Measurements from ENCODE around the gene IGSF22. TPM values are rescaled to one million over a fixed set of nuclear protein-coding genes. Genes with fewer than 3 reads are reported as not detected.
A peak's percentile ranks its signal among the peaks of the same experiment; 100 is the strongest.

IGSF22 gene
- total and polyA plus RNA-seq, 2 of the 8 experiments (the other 6 are each of a cell fraction or from before 2014, with no cell fraction given), result 0.14 TPM; not detected in 1

GRCh38 chr11:18772211-18772610, 46.2 kb upstream of the IGSF22 start:
- FAIRE-seq (no peak), DNase-seq (ENCODE audit: low read depth in 1 of 2, low spot score in 2 of 2) (no peak)
- no peak overlapping the region for H3K9ac ChIP-seq (replicated peaks in 1 of 4; ENCODE audit: extremely low read depth in 1 of 4, low read depth in 3 of 4, low read length in 3 of 4)
- no peak overlapping the region for H2BK120ac ChIP-seq (replicated peaks; ENCODE audit: low read depth, low read length)
- no peaks in the 10 kb centered on the region for H4K20me1 ChIP-seq (replicated peaks in 1 of 2; ENCODE audit: control insufficient read depth in 1 of 2, insufficient read depth in 2 of 2, low read length in 2 of 2)
- 91% methylated on average over 5 of the region's 5 CpGs; no CpG with 5 or more reads in 1 of the 2 experiments for WGBS, 2 experiments (ENCODE audit: extremely low coverage in 1 of 2, insufficient coverage in 1 of 2, insufficient read length in 1 of 2, insufficient replicate concordance in 2 of 2, low coverage in 1 of 2, low lambda C conversion rate in 2 of 2, missing lambda C conversion rate in 1 of 2)
- 0 out of 2 replicates have a peak overlapping the region, but pooled peaks have one; percentile 21 for H3K18ac ChIP-seq (ENCODE audit: extremely low read depth, low read length)
- TF ChIP-seq CTBP2 (IDR thresholded peaks at IDR 0.05; ENCODE audit: borderline replicate concordance, insufficient read depth, insufficient read length, low read length) (no peak), CREB1 (IDR thresholded peaks at IDR 0.05) (no peak), FOSL1 (IDR thresholded peaks at IDR 0.05; ENCODE audit: insufficient read depth, low read depth, low read length) (no peak), ATF3 (IDR thresholded peaks at IDR 0.05; ENCODE audit: insufficient read depth, low read depth, low read length) (no peak), KDM5A (IDR thresholded peaks at IDR 0.05; ENCODE audit: low read length) (no peak), RXRA (IDR thresholded peaks at IDR 0.05; ENCODE audit: insufficient read depth, low read depth, low read length) (no peak), SP1 (IDR thresholded peaks at IDR 0.05; ENCODE audit: low read depth, low read length) (no peak)
- no peak overlapping the region for H4K91ac ChIP-seq (replicated peaks; ENCODE audit: insufficient read length, low read length)
- peak overlapping the region; percentile 45; the same call in 1 of the 2 replicates for H2BK5ac ChIP-seq (ENCODE audit: low read depth, low read length)
- no peak overlapping the region for H4K8ac ChIP-seq (ENCODE audit: extremely low read depth, insufficient read depth, low read length)
- peak overlapping the region; percentile 60; the same call in 1 of the 2 replicates for H2BK12ac ChIP-seq (ENCODE audit: low read depth, low read length)
- no peaks in the 10 kb centered on the region for H3K36me3 ChIP-seq (ENCODE audit: control insufficient read depth in 2 of 4, insufficient read depth in 4 of 4, low read length in 3 of 4)
- no peak overlapping the region for H3K27ac ChIP-seq (ENCODE audit: low read depth, low read length)
- H3K27me3 ChIP-seq (replicated peaks in 1 of 4; ENCODE audit: control insufficient read depth in 3 of 4, extremely low read depth in 1 of 4, insufficient read depth in 3 of 4, low read length in 3 of 4), result 0 out of 7 replicates have a peak, but pooled peaks cover 0 to 3% (median 0%) of the 10 kb centered on the region in 4 experiments
- H4K5ac ChIP-seq (ENCODE audit: insufficient read length, low read depth, low read length), result no peak overlapping the region
- H3K23me2 ChIP-seq (ENCODE audit: low read depth, low read length), result no peaks in the 10 kb centered on the region
- H2AK5ac ChIP-seq (ENCODE audit: low read depth, low read length), result peak overlapping the region; percentile 32; the same call in 1 of the 2 replicates
- no peak overlapping the region for H2AFZ ChIP-seq (ENCODE audit: low read length)
- no peak overlapping the region for H3K4me2 ChIP-seq (ENCODE audit: insufficient read depth in 1 of 2, low read depth in 2 of 2, low read length in 2 of 2)
- peaks cover 0 to 20% (median 8%) of the 10 kb centered on the region in 4 experiments; a peak in 5 of 7 replicates for H3K4me1 ChIP-seq (replicated peaks in 1 of 4; ENCODE audit: control insufficient read depth in 3 of 4, insufficient read depth in 4 of 4, low read length in 3 of 4)
- no peak overlapping the region for H2BK20ac ChIP-seq (ENCODE audit: low read length)
- no peak overlapping the region for H3K23ac ChIP-seq (ENCODE audit: insufficient read length)
- H3K4ac ChIP-seq (replicated peaks; ENCODE audit: insufficient read length, low read depth, low read length), result no peak overlapping the region
- H3K4me3 ChIP-seq (ENCODE audit: extremely low read depth in 1 of 4, insufficient read depth in 2 of 4, low read depth in 3 of 4, low read length in 4 of 4), result no peak overlapping the region
- CTCF ChIA-PET (ENCODE audit: partially characterized antibody), result interaction anchor here (1.0 to 1.9 kb wide), 3 partner anchors 32 to 81 kb away, joined by 5 to 6 read pairs (median 5); no protein-coding TSS in a partner anchor
- H3K56ac ChIP-seq (replicated peaks; ENCODE audit: insufficient read length, low read depth, low read length), result no peak overlapping the region
- no peaks in the 10 kb centered on the region for H3K79me2 ChIP-seq (ENCODE audit: control insufficient read depth in 1 of 2, insufficient read depth in 2 of 2, low read length in 2 of 2)
- H3K79me1 ChIP-seq (ENCODE audit: low read depth, low read length), result no peaks in the 10 kb centered on the region
- H3K14ac ChIP-seq (ENCODE audit: insufficient read length), result no peak overlapping the region
- H2BK15ac ChIP-seq (ENCODE audit: low read length), result no peak overlapping the region
- H3K9me3 ChIP-seq (ENCODE audit: insufficient read depth in 2 of 2, low read depth in 1 of 2, low read length in 1 of 2), result no peaks in the 10 kb centered on the region
- POLR2A ChIA-PET (ENCODE audit: partially characterized antibody), result no interaction called here
